GM12878 (cell line): ENCODE measurements around the gene CDKL2. TPM values are rescaled to one million over a fixed set of nuclear protein-coding genes. Genes with fewer than 3 reads are reported as not detected.

Experiments
- ATAC-seq: fragments of 200-7000 bp; cut with Tn5 transposase; 3 replicates; pipeline ENCODE4 v1.9.1; 2020; ENCODE audit warnings: mild to moderate bottlenecking, moderate library complexity
- BruUV-seq: library from RNA; stranded (reverse); fragments of 400-500 nt; replicated peaks from 2 replicates; lab custom pipeline; 2021; lab: Mats Ljungman, UMichigan
- CTCF ChIA-PET: fragments of 300-600 bp; sonication (Branson Sonifier 250); formaldehyde crosslinking; extraction: SDS; loops from one replicate; lab custom pipeline; 2021; ENCODE audit warnings: inconsistent platforms; lab: Yijun Ruan, JAX
- POLR2A ChIA-PET: fragments of 350-600 bp; formaldehyde crosslinking; extraction: SDS; loops from one replicate; lab custom pipeline; 2021; ENCODE audit warnings: inconsistent platforms; lab: Charles Lee
- RAD21 ChIA-PET: fragments of 300-600 bp; sonication (Branson Sonifier 250); formaldehyde crosslinking; loops from one replicate; lab custom pipeline; 2023; ENCODE audit warnings: antibody characterized with exemption; ENCODE audit not compliant: unreplicated experiment; lab: Charles Lee
- SMC1A ChIA-PET: fragments of 300-600 bp; sonication (Branson Sonifier 250); formaldehyde crosslinking; loops from one replicate; lab custom pipeline; 2023; ENCODE audit not compliant: unreplicated experiment, uncharacterized antibody; lab: Charles Lee
- DNase-seq: peaks from one replicate; pipeline ENCODE4 v3.0.0-alpha.2; 2011; ENCODE audit warnings: low read depth, low spot score
- FAIRE-seq: peaks from 3 replicates; lab custom pipeline; 2011; peaks lifted over from hg19 to GRCh38; lab: Jason Lieb, UNC
- H2AFZ ChIP-seq: 2 replicates; pipeline ENCODE4 v1.6.0; 2011; ENCODE audit warnings: low read depth, low read length, control low read depth; ENCODE audit not compliant: control insufficient read depth
- H3K27ac ChIP-seq: 2 replicates; pipeline ENCODE4 v1.5.1; 2011; ENCODE audit warnings: control low read depth; ENCODE audit not compliant: control insufficient read depth, insufficient read depth
- H3K27me3 ChIP-seq, 2 experiments: replicated peaks in 1 of 2; 2 replicates each; pipeline versions ENCODE4 v1.6.0 to v1.6.1; 2011; ENCODE audit warnings: low read length in 1 of 2; ENCODE audit not compliant: control insufficient read depth in 2 of 2, insufficient read depth in 2 of 2
- H3K36me3 ChIP-seq, 2 experiments: 2 replicates each; pipeline ENCODE4 v1.5.1; 2011; ENCODE audit warnings: low read length in 1 of 2; ENCODE audit not compliant: control insufficient read depth in 2 of 2, insufficient read depth in 2 of 2
- H3K4me1 ChIP-seq: 2 replicates; pipeline ENCODE4 v1.6.1; 2011; ENCODE audit warnings: mild to moderate bottlenecking, low read length, moderate library complexity, mixed read lengths; ENCODE audit not compliant: control insufficient read depth, insufficient read depth
- H3K4me2 ChIP-seq: 2 replicates; pipeline ENCODE4 v1.6.0; 2011; ENCODE audit warnings: control low read depth; ENCODE audit not compliant: control insufficient read depth, insufficient read depth
- H3K4me3 ChIP-seq: fragments of 200-600 bp; sonication (generic); 2 replicates; pipeline ENCODE4 v1.5.1; 2016
- H3K79me2 ChIP-seq: 2 replicates; pipeline ENCODE4 v1.6.0; 2011; ENCODE audit warnings: low read length; ENCODE audit not compliant: control insufficient read depth, insufficient read depth
- H3K9ac ChIP-seq: 2 replicates; pipeline ENCODE4 v1.8.0; 2011; ENCODE audit warnings: low read length, control low read depth, mixed read lengths; ENCODE audit not compliant: control insufficient read depth, insufficient read depth
- H3K9me3 ChIP-seq: replicated peaks from 3 replicates; pipeline ENCODE4 v1.5.1; 2011; ENCODE audit warnings: mild to moderate bottlenecking, low read length; ENCODE audit not compliant: control insufficient read depth, insufficient read depth
- H4K20me1 ChIP-seq: 2 replicates; pipeline ENCODE4 v1.6.0; 2011; ENCODE audit not compliant: control insufficient read depth, insufficient read depth
- BMI1 ChIP-seq: fragments of 450-650 bp; IDR thresholded peaks from 2 replicates; pipeline ENCODE4 v1.6.1; 2016; ENCODE audit warnings: mild to moderate bottlenecking, moderate library complexity, borderline replicate concordance
- EGR1 ChIP-seq, 2 experiments: IDR thresholded peaks; 1 replicate in 1 of 2; 2 replicates in 1 of 2; pipeline ENCODE4 v1.6.1; 2011 to 2012; ENCODE audit warnings: low read depth in 2 of 2, low read length in 2 of 2, borderline replicate concordance in 1 of 2, mild to moderate bottlenecking in 1 of 2, moderate library complexity in 1 of 2
- IKZF2 ChIP-seq, 2 experiments: fragments of 450-650 bp; IDR thresholded peaks; 2 replicates each; pipeline ENCODE4 v1.6.1; 2017; ENCODE audit warnings: mild to moderate bottlenecking in 2 of 2, moderate library complexity in 2 of 2
- MTA3 ChIP-seq: IDR thresholded peaks from 2 replicates; pipeline ENCODE4 v1.6.1; 2012; ENCODE audit warnings: low read length, inconsistent platforms, borderline replicate concordance
- POLR2A ChIP-seq: IDR thresholded peaks from 2 replicates; pipeline ENCODE4 v1.6.1; 2011; ENCODE audit warnings: low read depth, mild to moderate bottlenecking, low read length
- POLR2AphosphoS2 ChIP-seq: IDR thresholded peaks from 2 replicates; pipeline ENCODE4 v1.6.1; 2011; ENCODE audit warnings: low read depth, mild to moderate bottlenecking, low read length, improper control_type of control experiment, moderate library complexity
- POLR2AphosphoS5 ChIP-seq: IDR thresholded peaks from 2 replicates; pipeline ENCODE4 v1.6.1; 2011; ENCODE audit warnings: mild to moderate bottlenecking, low read length, inconsistent platforms
- POU2F2 ChIP-seq: IDR thresholded peaks from 3 replicates; pipeline ENCODE4 v1.6.1; 2011; ENCODE audit warnings: low read depth, mild to moderate bottlenecking, low read length, borderline replicate concordance
- TAF1 ChIP-seq: IDR thresholded peaks from 2 replicates; pipeline ENCODE4 v1.6.1; 2011; ENCODE audit warnings: mild to moderate bottlenecking, low read depth, low read length, borderline replicate concordance
- TBL1XR1 ChIP-seq: IDR thresholded peaks from 2 replicates; pipeline ENCODE4 v1.6.1; 2012; ENCODE audit warnings: low read depth, low read length, improper control_type of control experiment
- TCF7 ChIP-seq: IDR thresholded peaks from 2 replicates; pipeline ENCODE4 v1.6.1; 2014; ENCODE audit warnings: antibody characterized with exemption, borderline replicate concordance
- YBX1 ChIP-seq: fragments of 450-650 bp; IDR thresholded peaks from 2 replicates; pipeline ENCODE4 v1.6.1; 2016; ENCODE audit warnings: antibody characterized with exemption
- WGBS: methylation state at CpG from one replicate; pipeline ENCODE4 v1.1.6; 2016; ENCODE audit warnings: low lambda C conversion rate; ENCODE audit not compliant: insufficient replicate concordance, insufficient coverage; ENCODE audit errors: missing lambda C conversion rate; 5-methylcytosine and 5-hydroxymethylcytosine counted together
- in situ Hi-C: fragments of 300-500 bp; cut with MboI; formaldehyde crosslinking; loops from 9 replicates; pipeline ENCODE4 v1.14.3; 2018; ENCODE audit warnings: mixed read lengths
- intact Hi-C: fragments of 100-400 bp; cut with micrococcal nuclease; formaldehyde crosslinking; loops from one replicate; pipeline ENCODE4 v1.14.2; 2022; ENCODE audit not compliant: unreplicated experiment
- polyA plus RNA-seq, 11 experiments: library from polyadenylated mRNA; depleted of rRNA in 4 of 11; unstranded in 6 of 11; stranded (reverse) in 5 of 11; fragments of >200 nt; fragmentation: Nextera tagmentation in 4 of 11; fragmentation: Illumina TruSeq in 1 of 11; extraction: Ambion mirVana in 4 of 11; extraction: Trizol in 1 of 11; gene quantifications; 1 replicate in 1 of 11; 2 replicates in 10 of 11; pipeline versions ENCODE4 v1.2.1 to v1.2.3, GENCODE V29; 2011 to 2016; ENCODE audit warnings: inconsistent platforms in 2 of 11, missing spikeins in 2 of 11, low read depth in 1 of 11
- small RNA-seq: library from RNA; depleted of rRNA; stranded (forward); fragments of <200 nt; gene quantifications from one replicate; pipeline ENCODE3, GENCODE V24; 2014
- total RNA-seq, 4 experiments: library from RNA; depleted of rRNA in 3 of 4; stranded (reverse); fragments of >200 nt in 3 of 4; fragmentation: Illumina TruSeq in 1 of 4; extraction: Trizol in 1 of 4; gene quantifications; 2 replicates each; pipeline versions ENCODE4 v1.2.1 to v1.2.3, GENCODE V29; 2013 to 2021
- TF ChIP-seq, protein P1 (sequence below): IDR thresholded peaks from 2 replicates; pipeline ENCODE4 v1.6.1; 2011; ENCODE audit warnings: mild to moderate bottlenecking, low read depth, low read length, moderate library complexity; ENCODE audit not compliant: insufficient replicate concordance

CDKL2 gene
- total and polyA plus RNA-seq, 10 of the 15 experiments (the other 5 are each of a cell fraction or from before 2014, with no cell fraction given), result 0.05 to 0.24 (median 0.06) TPM; not detected in 7

DNA sequence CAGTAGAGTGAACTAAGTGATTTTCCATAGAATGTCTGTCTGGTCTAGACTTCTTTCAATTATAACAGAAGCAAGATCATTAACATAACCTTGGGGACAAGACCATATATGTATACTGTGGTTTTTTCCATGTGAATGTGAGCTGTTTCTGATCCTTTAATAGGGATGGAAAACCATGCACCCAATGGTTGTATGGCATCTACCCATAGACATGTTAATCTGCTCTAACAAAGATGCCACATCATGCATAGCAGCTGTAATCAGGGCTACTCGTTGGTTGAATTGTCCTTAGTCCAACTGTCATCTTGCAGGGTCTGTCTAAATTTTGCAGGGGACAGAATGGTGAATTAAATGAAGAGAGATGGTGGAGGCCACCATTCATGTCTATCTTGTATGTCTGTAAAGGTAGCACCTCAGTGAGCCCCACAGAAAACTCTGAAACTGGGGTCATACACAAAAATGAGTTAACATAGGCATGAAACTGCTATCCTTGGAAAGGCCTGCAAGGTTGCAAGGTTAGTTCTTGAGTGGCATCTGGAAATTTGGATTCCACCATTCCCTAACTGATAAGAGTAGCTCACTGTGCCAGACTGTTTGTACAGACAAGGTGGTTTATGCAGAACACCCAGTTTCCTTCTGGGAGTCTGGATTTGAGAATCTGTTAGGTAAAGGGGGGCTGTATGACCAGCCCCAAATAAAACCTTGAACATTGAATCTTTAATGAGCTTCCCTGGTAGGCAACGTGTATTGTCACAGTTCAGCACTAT, 99.6 kb downstream of the CDKL2 start:
- RAD21 ChIA-PET, result no interaction called here
- BruUV-seq, result no TSS peak
- intact Hi-C loops, result no loop called here

More for the DNA sequence above, 99.6 kb downstream of the CDKL2 start:
- H3K4me3 ChIP-seq, result no peak overlapping the region
- no peaks in the 10 kb centered on the region for H3K4me1 ChIP-seq
- H3K36me3 ChIP-seq, result peaks cover 0 to 14% of the 10 kb centered on the region in 2 experiments; a peak in 2 of 4 replicates
- H3K27ac ChIP-seq, result no peak overlapping the region
- no peaks in the 10 kb centered on the region for H3K27me3 ChIP-seq
- ChIA-PET CTCF (no interaction called here), SMC1A (no interaction called here), POLR2A (no interaction called here)
- no peak overlapping the region for H3K4me2 ChIP-seq
- H3K9me3 ChIP-seq, result no peaks in the 10 kb centered on the region; the same call in 2 of the 3 replicates
- DNase-seq (no peak), ATAC-seq (no peak), FAIRE-seq (no peak)
- H3K79me2 ChIP-seq, result no peaks in the 10 kb centered on the region
- no peak overlapping the region for H2AFZ ChIP-seq
- WGBS, result 96% methylated on average over 2 of the region's 2 CpGs
- H4K20me1 ChIP-seq, result no peaks in the 10 kb centered on the region
- H3K9ac ChIP-seq, result no peak overlapping the region
- in situ Hi-C loops, result no loop called here
- TF ChIP-seq YBX1 (no peak), MTA3 (no peak), EGR1 (IDR thresholded peaks at IDR 0.05; ENCODE audit: borderline replicate concordance in 1 of 2, low read depth in 2 of 2, low read length in 2 of 2) (no peak), POLR2AphosphoS2 (no peak), TBL1XR1 (no peak), BMI1 (no peak), TAF1 (no peak), IKZF2 (IDR thresholded peaks at IDR 0.05) (no peak), TCF7 (no peak), POU2F2 (no peak), POLR2AphosphoS5 (no peak), POLR2A (no peak)
- TF ChIP-seq, protein P1, sequence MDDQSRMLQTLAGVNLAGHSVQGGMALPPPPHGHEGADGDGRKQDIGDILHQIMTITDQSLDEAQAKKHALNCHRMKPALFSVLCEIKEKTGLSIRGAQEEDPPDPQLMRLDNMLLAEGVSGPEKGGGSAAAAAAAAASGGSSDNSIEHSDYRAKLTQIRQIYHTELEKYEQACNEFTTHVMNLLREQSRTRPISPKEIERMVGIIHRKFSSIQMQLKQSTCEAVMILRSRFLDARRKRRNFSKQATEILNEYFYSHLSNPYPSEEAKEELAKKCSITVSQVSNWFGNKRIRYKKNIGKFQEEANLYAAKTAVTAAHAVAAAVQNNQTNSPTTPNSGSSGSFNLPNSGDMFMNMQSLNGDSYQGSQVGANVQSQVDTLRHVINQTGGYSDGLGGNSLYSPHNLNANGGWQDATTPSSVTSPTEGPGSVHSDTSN, result no peak

Small RNA genes within 50 kb of the gene (small RNA-seq; reads per million reads assigned to genes)
- gene RF00019, result not detected

Other genes starting within 250 kb of the CDKL2 start
- 12.0 and 17.7 TPM in 2 replicates for gene RCHY1, start 116.1 kb downstream of the CDKL2 start, total RNA-seq (2014; rRNA removed)
- 12.9 and 16.0 TPM in 2 replicates for gene RCHY1, start 116.1 kb downstream of the CDKL2 start, total RNA-seq (2014; rRNA removed; fragmentation: Illumina TruSeq; extraction: Trizol)
- gene RCHY1, start 116.1 kb downstream of the CDKL2 start, total RNA-seq (2021), result 24.3 and 27.7 TPM in 2 replicates
- 50.6 and 68.0 TPM in 2 replicates for gene RCHY1, start 116.1 kb downstream of the CDKL2 start, polyA plus RNA-seq (2011; rRNA removed)
- 26.9 and 34.3 TPM in 2 replicates for gene RCHY1, start 116.1 kb downstream of the CDKL2 start, polyA plus RNA-seq (2014; fragmentation: Illumina TruSeq; extraction: Trizol)
- 10 to 100 TPM; 19.9 to 25.0 TPM for gene RCHY1, start 116.1 kb downstream of the CDKL2 start, polyA plus RNA-seq (2014; fragmentation: Nextera tagmentation; extraction: Ambion mirVana)
- gene RCHY1, start 116.1 kb downstream of the CDKL2 start, polyA plus RNA-seq (2014; rRNA removed), result 17.6 and 23.9 TPM in 2 replicates
- 10 to 100 TPM; 35.6 to 39.5 TPM for gene RCHY1, start 116.1 kb downstream of the CDKL2 start, polyA plus RNA-seq (2016; fragmentation: Nextera tagmentation; extraction: Ambion mirVana)
- gene THAP6, start 116.1 kb downstream of the CDKL2 start, total RNA-seq (2014; rRNA removed), result 12.0 and 12.9 TPM in 2 replicates
- gene THAP6, start 116.1 kb downstream of the CDKL2 start, total RNA-seq (2014; rRNA removed; fragmentation: Illumina TruSeq; extraction: Trizol), result 12.7 and 14.1 TPM in 2 replicates
- 9.8 and 10.3 TPM in 2 replicates for gene THAP6, start 116.1 kb downstream of the CDKL2 start, total RNA-seq (2021)
- gene THAP6, start 116.1 kb downstream of the CDKL2 start, polyA plus RNA-seq (2011; rRNA removed), result 21.9 and 32.0 TPM in 2 replicates
- 14.3 and 20.6 TPM in 2 replicates for gene THAP6, start 116.1 kb downstream of the CDKL2 start, polyA plus RNA-seq (2014; fragmentation: Illumina TruSeq; extraction: Trizol)
- 1 to 10 TPM; 8.9 to 9.4 TPM for gene THAP6, start 116.1 kb downstream of the CDKL2 start, polyA plus RNA-seq (2014; fragmentation: Nextera tagmentation; extraction: Ambion mirVana)
- gene THAP6, start 116.1 kb downstream of the CDKL2 start, polyA plus RNA-seq (2014; rRNA removed), result 11.5 and 11.6 TPM in 2 replicates
- 10 to 100 TPM; 14.1 to 17.1 TPM for gene THAP6, start 116.1 kb downstream of the CDKL2 start, polyA plus RNA-seq (2016; fragmentation: Nextera tagmentation; extraction: Ambion mirVana)
- 0.05 TPM in 1 of 2 replicates, not detected in the other for gene ODAPH, start 74.5 kb downstream of the CDKL2 start, total RNA-seq (2014; rRNA removed)
- 0.13 and 0.18 TPM in 2 replicates for gene ODAPH, start 74.5 kb downstream of the CDKL2 start, total RNA-seq (2014; rRNA removed; fragmentation: Illumina TruSeq; extraction: Trizol)
- gene ODAPH, start 74.5 kb downstream of the CDKL2 start, total RNA-seq (2021), result not detected in 2 replicates
- not detected in 2 replicates for gene ODAPH, start 74.5 kb downstream of the CDKL2 start, polyA plus RNA-seq (2011; rRNA removed)
- gene ODAPH, start 74.5 kb downstream of the CDKL2 start, polyA plus RNA-seq (2014; fragmentation: Illumina TruSeq; extraction: Trizol), result 0.12 TPM in 1 of 2 replicates, not detected in the other
- gene ODAPH, start 74.5 kb downstream of the CDKL2 start, polyA plus RNA-seq (2014; fragmentation: Nextera tagmentation; extraction: Ambion mirVana), result under 1 TPM; 0.06 to 0.13 TPM
- 0.11 TPM in 1 of 2 replicates, not detected in the other for gene ODAPH, start 74.5 kb downstream of the CDKL2 start, polyA plus RNA-seq (2014; rRNA removed)
- not detected for gene ODAPH, start 74.5 kb downstream of the CDKL2 start, polyA plus RNA-seq (2016; fragmentation: Nextera tagmentation; extraction: Ambion mirVana)
- gene G3BP2, start 42.9 kb upstream of the CDKL2 start, total RNA-seq (2014; rRNA removed), result 107 and 123 TPM in 2 replicates
- gene G3BP2, start 42.9 kb upstream of the CDKL2 start, total RNA-seq (2014; rRNA removed; fragmentation: Illumina TruSeq; extraction: Trizol), result 145 and 149 TPM in 2 replicates
- gene G3BP2, start 42.9 kb upstream of the CDKL2 start, total RNA-seq (2021), result 160 and 167 TPM in 2 replicates
- 112 and 166 TPM in 2 replicates for gene G3BP2, start 42.9 kb upstream of the CDKL2 start, polyA plus RNA-seq (2011; rRNA removed)
- 176 and 211 TPM in 2 replicates for gene G3BP2, start 42.9 kb upstream of the CDKL2 start, polyA plus RNA-seq (2014; fragmentation: Illumina TruSeq; extraction: Trizol)
- 10 to 100 TPM; 22.2 to 27.9 TPM for gene G3BP2, start 42.9 kb upstream of the CDKL2 start, polyA plus RNA-seq (2014; fragmentation: Nextera tagmentation; extraction: Ambion mirVana)
- gene G3BP2, start 42.9 kb upstream of the CDKL2 start, polyA plus RNA-seq (2014; rRNA removed), result 81.8 and 97.1 TPM in 2 replicates
- 10 to 100 TPM; 62.7 to 67.7 TPM for gene G3BP2, start 42.9 kb upstream of the CDKL2 start, polyA plus RNA-seq (2016; fragmentation: Nextera tagmentation; extraction: Ambion mirVana)
- gene USO1, start 94.0 kb upstream of the CDKL2 start, total RNA-seq (2014; rRNA removed), result 58.9 and 69.6 TPM in 2 replicates
- gene USO1, start 94.0 kb upstream of the CDKL2 start, total RNA-seq (2014; rRNA removed; fragmentation: Illumina TruSeq; extraction: Trizol), result 78.9 and 79.7 TPM in 2 replicates
- gene USO1, start 94.0 kb upstream of the CDKL2 start, total RNA-seq (2021), result 44.2 and 49.2 TPM in 2 replicates
- 64.5 and 102 TPM in 2 replicates for gene USO1, start 94.0 kb upstream of the CDKL2 start, polyA plus RNA-seq (2011; rRNA removed)
- 69.0 and 85.5 TPM in 2 replicates for gene USO1, start 94.0 kb upstream of the CDKL2 start, polyA plus RNA-seq (2014; fragmentation: Illumina TruSeq; extraction: Trizol)
- gene USO1, start 94.0 kb upstream of the CDKL2 start, polyA plus RNA-seq (2014; fragmentation: Nextera tagmentation; extraction: Ambion mirVana), result 10 to 100 TPM; 19.4 to 25.3 TPM
- gene USO1, start 94.0 kb upstream of the CDKL2 start, polyA plus RNA-seq (2014; rRNA removed), result 36.4 and 42.3 TPM in 2 replicates
- gene USO1, start 94.0 kb upstream of the CDKL2 start, polyA plus RNA-seq (2016; fragmentation: Nextera tagmentation; extraction: Ambion mirVana), result 10 to 100 TPM; 60.3 to 62.9 TPM